B cell (primary cell): ENCODE data around the gene LCT. TPM values are rescaled to one million over a fixed set of nuclear protein-coding genes. Genes with fewer than 3 reads are reported as not detected.

ENCODE experiments used
- ATAC-seq: fragments of 200-7000 bp; cut with Tn5 transposase; one replicate; pipeline ENCODE4 v1.10.0; 2021; ENCODE audit warnings: low read depth, mild to moderate bottlenecking, moderate number of reproducible peaks, moderate library complexity
- CTCF ChIA-PET: fragments of 350-600 bp; sonication (Branson Sonifier 250); formaldehyde crosslinking; loops from one replicate; lab custom pipeline; 2021; ENCODE audit warnings: antibody characterized with exemption, inconsistent platforms; lab: Charles Lee
- POLR2A ChIA-PET: fragments of 350-600 bp; sonication (Branson Sonifier 250); formaldehyde crosslinking; loops from one replicate; lab custom pipeline; 2021; ENCODE audit warnings: antibody characterized with exemption; lab: Charles Lee
- DNase-seq: peaks from one replicate; pipeline ENCODE4 v3.0.0; 2013
- H2AFZ ChIP-seq: 2 replicates; pipeline ENCODE4 v1.6.1; 2012; ENCODE audit warnings: mild to moderate bottlenecking, low read depth, low read length; ENCODE audit not compliant: insufficient read depth, poor library complexity, severe bottlenecking
- H3K27ac ChIP-seq, 2 donors: 1 replicate in 1 of 2; 2 replicates in 1 of 2; pipeline ENCODE4 v1.5.1; 2012 to 2013; ENCODE audit warnings: low read length in 2 of 2, mild to moderate bottlenecking in 2 of 2, moderate library complexity in 1 of 2
- H3K27me3 ChIP-seq, 4 experiments: fragments of 200-600 bp in 1 of 4; sonication (generic) in 1 of 4; replicated peaks in 1 of 4; 1 replicate in 2 of 4; 2 replicates in 2 of 4; pipeline versions ENCODE4 v1.6.1 to v1.7.0; 2013 to 2016; ENCODE audit warnings: low read length in 3 of 4, mild to moderate bottlenecking in 2 of 4, mixed read lengths in 1 of 4, moderate library complexity in 1 of 4; ENCODE audit not compliant: insufficient read depth in 4 of 4, control insufficient read depth in 3 of 4; ENCODE audit errors: control extremely low read depth in 1 of 4
- H3K36me3 ChIP-seq, 2 experiments: replicated peaks in 1 of 2; 1 replicate in 1 of 2; 2 replicates in 1 of 2; pipeline versions ENCODE4 v1.6.1 to v1.7.1; 2013; ENCODE audit warnings: low read length in 1 of 2; ENCODE audit not compliant: insufficient read depth in 2 of 2, control insufficient read depth in 1 of 2; ENCODE audit errors: control extremely low read depth in 1 of 2, extremely low read depth in 1 of 2
- H3K4me1 ChIP-seq, 2 donors: fragments of 200-600 bp in 1 of 2; sonication (generic) in 1 of 2; 1 replicate in 1 of 2; 2 replicates in 1 of 2; pipeline versions ENCODE4 v1.5.1 to v1.6.1; 2013 to 2017; ENCODE audit warnings: low read length in 2 of 2; ENCODE audit not compliant: control insufficient read depth in 2 of 2, insufficient read depth in 2 of 2
- H3K4me2 ChIP-seq: replicated peaks from 2 replicates; pipeline ENCODE3; 2012; ENCODE audit warnings: mild to moderate bottlenecking, low read depth, low read length; ENCODE audit not compliant: poor library complexity, severe bottlenecking
- H3K4me3 ChIP-seq, 5 experiments: fragments of 200-600 bp in 1 of 5; sonication (generic) in 1 of 5; 1 replicate in 3 of 5; 2 replicates in 2 of 5; pipeline versions ENCODE4 v1.5.1 to v1.7.0; 2011 to 2016; ENCODE audit warnings: low read length in 4 of 5, mild to moderate bottlenecking in 4 of 5, low read depth in 2 of 5, control low read depth in 1 of 5, moderate library complexity in 1 of 5; ENCODE audit not compliant: insufficient read depth in 1 of 5; ENCODE audit errors: control extremely low read depth in 1 of 5, extremely low read depth in 1 of 5
- H3K79me2 ChIP-seq: fragments of 200-600 bp; sonication (generic); one replicate; pipeline ENCODE4 v1.6.0; 2016; ENCODE audit warnings: low read length; ENCODE audit not compliant: control insufficient read depth, insufficient read depth
- H3K9ac ChIP-seq: fragments of 200-600 bp; sonication (generic); 2 replicates; pipeline ENCODE4 v1.6.1; 2017; ENCODE audit warnings: mild to moderate bottlenecking, low read length, moderate library complexity
- H3K9me3 ChIP-seq, 3 donors: one replicate each; pipeline versions ENCODE4 v1.6.1 to v1.7.1; 2013; ENCODE audit warnings: low read length in 2 of 3; ENCODE audit not compliant: control insufficient read depth in 2 of 3, insufficient read depth in 1 of 3; ENCODE audit errors: control extremely low read depth in 1 of 3
- H4K20me1 ChIP-seq: 2 replicates; pipeline ENCODE4 v1.6.0; 2012; ENCODE audit warnings: mild to moderate bottlenecking, low read length; ENCODE audit not compliant: insufficient read depth, control insufficient read depth, poor library complexity, severe bottlenecking
- H3K27ac Mint-ChIP-seq: one replicate; pipeline ENCODE4 v1.8.0; 2021; ENCODE audit warnings: mixed read lengths
- H3K27me3 Mint-ChIP-seq: one replicate; pipeline ENCODE4 v1.8.0; 2021; ENCODE audit warnings: mixed read lengths
- H3K4me1 Mint-ChIP-seq: one replicate; pipeline ENCODE4 v1.8.0; 2021; ENCODE audit warnings: mixed read lengths
- H3K4me3 Mint-ChIP-seq: one replicate; pipeline ENCODE4 v1.8.0; 2021; ENCODE audit warnings: mixed read lengths
- H3K9me3 Mint-ChIP-seq: one replicate; pipeline ENCODE4 v1.8.0; 2022; ENCODE audit warnings: mixed read lengths; ENCODE audit not compliant: insufficient read depth
- CTCF ChIP-seq: fragments of 200-600 bp; IDR thresholded peaks from one replicate; pipeline ENCODE4 v1.8.0; 2022; ENCODE audit warnings: antibody characterized with exemption, mild to moderate bottlenecking
- EZH2 ChIP-seq: IDR thresholded peaks from 2 replicates; pipeline ENCODE4 v1.6.1; 2012; ENCODE audit warnings: borderline replicate concordance, low read depth, mild to moderate bottlenecking, moderate library complexity, low read length; ENCODE audit not compliant: insufficient read depth, poor library complexity, severe bottlenecking
- WGBS: methylation state at CpG from one replicate; pipeline ENCODE4 v1.1.5; 2013; ENCODE audit warnings: missing lambda C conversion rate; ENCODE audit not compliant: insufficient coverage; 5-methylcytosine and 5-hydroxymethylcytosine counted together
- intact Hi-C: fragments of 100-400 bp; cut with micrococcal nuclease; formaldehyde crosslinking; loops from one replicate; pipeline ENCODE4 v1.10.0; 2022
- polyA plus RNA-seq: library from polyadenylated mRNA; depleted of rRNA; stranded (reverse); fragments of >200 nt; gene quantifications from 2 replicates; pipeline ENCODE4 v1.2.3, GENCODE V29; 2012
- total RNA-seq, 2 donors: library from RNA; stranded (reverse); fragments of 120-200 nt in 1 of 2; gene quantifications; 1 replicate in 1 of 2; 2 replicates in 1 of 2; pipeline versions ENCODE4 v1.2.3 to v1.2.4, GENCODE V29; 2013 to 2022

Gene LCT
- total and polyA plus RNA-seq, 2 donors (not counting 1 experiment from before 2014, with no cell fraction given) = 0.03 to 0.07 TPM

DNA sequence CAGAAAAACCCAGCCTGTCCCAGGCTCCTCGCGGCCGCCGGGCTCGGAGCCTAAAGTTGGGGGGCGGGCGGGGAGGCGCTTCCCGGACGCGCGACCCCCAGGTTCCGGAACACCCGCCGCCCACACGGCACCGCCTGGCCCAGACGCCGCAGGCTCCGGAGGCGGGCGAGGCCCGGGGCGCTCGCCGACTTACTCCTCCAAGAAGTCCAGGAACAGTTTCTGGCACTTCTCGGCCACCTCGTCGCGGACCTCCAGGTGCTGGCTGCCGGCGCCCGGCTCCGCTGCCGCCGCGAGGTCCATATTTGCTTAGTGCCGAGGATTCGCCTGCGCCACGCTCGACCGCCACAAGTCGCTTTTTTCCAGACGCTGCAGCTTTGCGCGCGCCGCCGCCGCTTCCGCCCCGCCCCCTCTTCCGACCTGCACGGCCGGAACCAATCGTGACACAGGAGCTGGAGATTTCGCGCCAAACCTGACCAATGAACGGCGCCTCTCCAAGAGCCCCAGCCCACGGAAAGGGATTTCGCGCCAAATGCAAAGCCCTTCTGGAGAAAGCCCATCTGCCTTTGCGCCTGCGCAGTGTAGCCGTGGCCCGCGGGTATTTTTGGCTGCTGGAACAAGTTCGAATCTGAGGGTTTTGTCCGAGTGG, 39.2 kb upstream of the LCT start, which contains the start of gene MCM6:
TSS of gene MCM6 (minus strand) at position 378 of the 646 bp plus-strand sequence. CDS start at position 300, 78 bp downstream.
- POLR2A ChIA-PET = interaction anchor here (0.6 kb wide), 1 partner anchor 364 kb away, joined by 4 read pairs; no protein-coding TSS in a partner anchor
- H3K27ac Mint-ChIP-seq = peak within 1 kb of the TSS; percentile 94
- CTCF ChIA-PET = interaction anchor here (1.4 kb wide), 1 partner anchor 38 kb away, joined by 3 read pairs; no protein-coding TSS in a partner anchor
- H3K4me3 ChIP-seq = peak within 1 kb of the TSS; percentile 68 to 80 (median 76)
- peaks cover 24% of the 10 kb centered on the region for H3K4me1 Mint-ChIP-seq
- intact Hi-C loops = loop anchor here (1.0 to 2.0 kb wide), 4 partner anchors 41 to 823 kb away; partner anchors contain the start of genes RAB3GAP1 and UBXN4
- H2AFZ ChIP-seq = peak within 1 kb of the TSS; percentile 90
- H3K4me1 ChIP-seq = peaks cover 8 to 23% of the 10 kb centered on the region in 2 donors
- TF ChIP-seq CTCF = no peak
- TF ChIP-seq EZH2 = no peak
- peak; percentile 96 for DNase-seq
- H4K20me1 ChIP-seq = no peaks in the 10 kb centered on the region
- WGBS = under 1% methylated on average over 67 of the region's 71 CpGs
- no peaks in the 10 kb centered on the region for H3K27me3 Mint-ChIP-seq
- peak within 1 kb of the TSS; percentile 84 for H3K9ac ChIP-seq
- no peaks in the 10 kb centered on the region for H3K79me2 ChIP-seq
- peak within 1 kb of the TSS; percentile 95 for H3K4me3 Mint-ChIP-seq
- H3K9me3 Mint-ChIP-seq = no peaks in the 10 kb centered on the region
- no peaks in the 10 kb centered on the region for H3K27me3 ChIP-seq
- H3K36me3 ChIP-seq = peaks cover 0 to 1% of the 10 kb centered on the region in 2 experiments
- peak within 1 kb of the TSS; percentile 69 to 79 for H3K27ac ChIP-seq
- H3K9me3 ChIP-seq = no peaks in the 10 kb centered on the region
- peak; percentile 92 for ATAC-seq
- H3K4me2 ChIP-seq = peak within 1 kb of the TSS; percentile 94
